Vagina (tissue), 2 donors: ENCODE measurements around the gene TSPAN4. TPM values are rescaled to one million over a fixed set of nuclear protein-coding genes. Genes with fewer than 3 reads are reported as not detected.

Experiments
- DNase-seq, 2 donors: peaks; one replicate each; pipeline ENCODE4 v3.0.0-alpha.2; 2017; ENCODE audit errors: extremely low spot score in 2 of 2
- H3K27ac ChIP-seq: fragments of 200-600 bp; sonication (generic); one replicate; pipeline ENCODE4 v1.5.1; 2019
- H3K27me3 ChIP-seq: fragments of 200-600 bp; sonication (generic); one replicate; pipeline ENCODE4 v1.5.1; 2019
- H3K36me3 ChIP-seq, 2 donors: fragments of 200-600 bp; sonication (generic); one replicate each; pipeline ENCODE4 v1.5.1; 2017 to 2019
- H3K4me1 ChIP-seq: fragments of 200-600 bp; sonication (generic); one replicate; pipeline ENCODE4 v1.5.1; 2019
- H3K4me3 ChIP-seq, 2 donors: fragments of 200-600 bp; sonication (generic); 1 replicate in 1 of 2; 2 replicates in 1 of 2; pipeline ENCODE4 v1.5.1; 2016 to 2019
- H3K9me3 ChIP-seq: fragments of 200-600 bp; sonication (generic); one replicate; pipeline ENCODE4 v1.5.1; 2019
- CTCF ChIP-seq, 3 experiments: fragments of 450-650 bp in 2 of 3; fragments of 200-600 bp in 1 of 3; sonication (generic) in 1 of 3; IDR thresholded peaks; one replicate each; pipeline ENCODE4 v1.5.1; 2017 to 2019; ENCODE audit warnings: antibody characterized with exemption in 3 of 3, mild to moderate bottlenecking in 2 of 3, moderate library complexity in 2 of 3
- POLR2A ChIP-seq, 2 donors: fragments of 450-650 bp; IDR thresholded peaks; one replicate each; pipeline ENCODE4 v1.6.1; 2017; ENCODE audit warnings: antibody characterized with exemption in 2 of 2, mild to moderate bottlenecking in 2 of 2, moderate library complexity in 2 of 2
- POLR2AphosphoS5 ChIP-seq, 2 donors: sonication (generic); formaldehyde crosslinking; IDR thresholded peaks; one replicate each; pipeline ENCODE4 v1.9.0; 2017; ENCODE audit warnings: antibody characterized with exemption in 2 of 2, mild to moderate bottlenecking in 2 of 2, low read depth in 1 of 2; ENCODE audit not compliant: insufficient read depth in 1 of 2
- intact Hi-C: fragments of 100-400 bp; cut with DNase I; formaldehyde crosslinking; loops from one replicate; pipeline ENCODE4 v1.15.1; 2023
- total RNA-seq: library from RNA; depleted of rRNA; stranded (reverse); fragments of >200 nt; gene quantifications from one replicate; pipeline ENCODE4 v1.2.3, GENCODE V29; 2016

The TSPAN4 gene
- total RNA-seq, 1 donor from 2014 or later, result 99.0 TPM

GRCh38 chr11:819943-820649 lies 22.6 kb upstream of the TSPAN4 start:
- no peaks in the 10 kb centered on the region for H3K27me3 ChIP-seq
- intact Hi-C loops, result no loop called here
- DNase-seq, result no peak
- H3K27ac ChIP-seq, result peak overlapping the region; percentile 89
- peaks cover 35% of the 10 kb centered on the region for H3K4me1 ChIP-seq
- peak overlapping the region; percentile 95 to 98 for H3K4me3 ChIP-seq
- peaks cover 0 to 25% of the 10 kb centered on the region in 2 donors for H3K36me3 ChIP-seq
- TF ChIP-seq POLR2AphosphoS5 (IDR thresholded peaks at IDR 0.05; ENCODE audit: insufficient read depth in 1 of 2, low read depth in 1 of 2) (peak; percentile 22 to 41), POLR2A (IDR thresholded peaks at IDR 0.05) (no peak), CTCF (IDR thresholded peaks at IDR 0.05) (no peak)
- H3K9me3 ChIP-seq, result no peaks in the 10 kb centered on the region

- H3K4me1 ChIP-seq, result peaks cover 35% of the 10 kb centered on the region
- TF ChIP-seq POLR2A (IDR thresholded peaks at IDR 0.05), result no peak
- no peak for TF ChIP-seq CTCF (IDR thresholded peaks at IDR 0.05)
- TF ChIP-seq POLR2AphosphoS5 (IDR thresholded peaks at IDR 0.05; ENCODE audit: insufficient read depth in 1 of 2, low read depth in 1 of 2), result peak in 1 of 2 donors; percentile 23
- intact Hi-C loops, result no loop called here
- peaks cover 0 to 28% of the 10 kb centered on the region in 2 donors for H3K36me3 ChIP-seq
- peak overlapping the region; percentile 95 to 98 for H3K4me3 ChIP-seq
- no peaks in the 10 kb centered on the region for H3K9me3 ChIP-seq
- peak overlapping the region; percentile 89 for H3K27ac ChIP-seq
- DNase-seq, result no peak
- no peaks in the 10 kb centered on the region for H3K27me3 ChIP-seq
These were observed 21.8 kb upstream of the TSPAN4 start for GRCh38 chr11:820655-821511.

GRCh38 chr11:821512-822371 lies 20.9 kb upstream of the TSPAN4 start:
- Histone ChIP-seq H3K9me3 (no peaks in the 10 kb centered on the region), H3K4me1 (peaks cover 40% of the 10 kb centered on the region), H3K27me3 (no peaks in the 10 kb centered on the region), H3K27ac (peak overlapping the region; percentile 33), H3K36me3 (peaks cover 0 to 28% of the 10 kb centered on the region in 2 donors), H3K4me3 (peak overlapping the region; percentile 95 to 98)
- no peak for DNase-seq
- intact Hi-C loops, result no loop called here
- TF ChIP-seq CTCF (IDR thresholded peaks at IDR 0.05) (no peak), POLR2A (IDR thresholded peaks at IDR 0.05) (no peak), POLR2AphosphoS5 (IDR thresholded peaks at IDR 0.05; ENCODE audit: insufficient read depth in 1 of 2, low read depth in 1 of 2) (no peak)

GRCh38 chr11:823441-824291 lies 19.0 kb upstream of the TSPAN4 start:
- Histone ChIP-seq H3K4me1 (peaks cover 50% of the 10 kb centered on the region), H3K27ac (no peak overlapping the region), H3K9me3 (no peaks in the 10 kb centered on the region), H3K27me3 (no peaks in the 10 kb centered on the region), H3K36me3 (peaks cover 0 to 28% of the 10 kb centered on the region in 2 donors), H3K4me3 (no peak overlapping the region)
- no peak for DNase-seq
- TF ChIP-seq POLR2AphosphoS5 (IDR thresholded peaks at IDR 0.05; ENCODE audit: insufficient read depth in 1 of 2, low read depth in 1 of 2) (no peak), POLR2A (IDR thresholded peaks at IDR 0.05) (no peak), CTCF (IDR thresholded peaks at IDR 0.05) (no peak)
- intact Hi-C loops, result no loop called here
